ENCODE measurements around the gene COL18A1. TPM values are rescaled to one million over a fixed set of nuclear protein-coding genes. Genes with fewer than 3 reads are reported as not detected.

The COL18A1 gene
- polyA plus RNA-seq, 1 experiment = 25.3 TPM

DNA sequence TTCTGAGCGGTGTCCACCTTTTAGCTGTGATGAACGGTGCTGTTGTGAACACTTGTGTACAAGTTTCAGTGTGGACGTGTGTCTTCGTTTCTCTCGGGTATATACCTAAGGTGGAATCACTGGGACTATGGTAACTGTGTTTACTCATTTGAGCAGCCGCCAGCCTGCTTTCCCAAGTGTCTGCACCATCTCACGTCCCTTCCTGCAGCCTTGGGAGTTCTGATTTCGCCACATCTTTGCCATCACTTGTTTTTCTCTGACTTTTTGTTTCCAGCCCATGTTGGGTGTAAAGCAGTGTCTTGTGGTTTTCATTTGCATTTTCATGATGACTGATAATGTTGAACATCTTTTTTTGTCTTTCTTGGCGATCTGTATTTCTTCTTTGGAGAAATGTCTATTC is 40.4 kb downstream of the COL18A1 start:
- Histone ChIP-seq H3K27ac (ENCODE audit: low read depth, low read length) (no peak overlapping the region), H3K4me3 (ENCODE audit: low read depth, low read length) (no peak overlapping the region), H3K9me3 (ENCODE audit: control insufficient read depth, insufficient read depth, low read length) (peaks cover 24% of the 10 kb centered on the region), H3K27me3 (ENCODE audit: control insufficient read depth, insufficient read depth, low read length) (no peaks in the 10 kb centered on the region)
- TF ChIP-seq, protein P1, sequence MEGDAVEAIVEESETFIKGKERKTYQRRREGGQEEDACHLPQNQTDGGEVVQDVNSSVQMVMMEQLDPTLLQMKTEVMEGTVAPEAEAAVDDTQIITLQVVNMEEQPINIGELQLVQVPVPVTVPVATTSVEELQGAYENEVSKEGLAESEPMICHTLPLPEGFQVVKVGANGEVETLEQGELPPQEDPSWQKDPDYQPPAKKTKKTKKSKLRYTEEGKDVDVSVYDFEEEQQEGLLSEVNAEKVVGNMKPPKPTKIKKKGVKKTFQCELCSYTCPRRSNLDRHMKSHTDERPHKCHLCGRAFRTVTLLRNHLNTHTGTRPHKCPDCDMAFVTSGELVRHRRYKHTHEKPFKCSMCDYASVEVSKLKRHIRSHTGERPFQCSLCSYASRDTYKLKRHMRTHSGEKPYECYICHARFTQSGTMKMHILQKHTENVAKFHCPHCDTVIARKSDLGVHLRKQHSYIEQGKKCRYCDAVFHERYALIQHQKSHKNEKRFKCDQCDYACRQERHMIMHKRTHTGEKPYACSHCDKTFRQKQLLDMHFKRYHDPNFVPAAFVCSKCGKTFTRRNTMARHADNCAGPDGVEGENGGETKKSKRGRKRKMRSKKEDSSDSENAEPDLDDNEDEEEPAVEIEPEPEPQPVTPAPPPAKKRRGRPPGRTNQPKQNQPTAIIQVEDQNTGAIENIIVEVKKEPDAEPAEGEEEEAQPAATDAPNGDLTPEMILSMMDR (IDR thresholded peaks at IDR 0.05; ENCODE audit: low read depth, low read length) = no peak
- DNase-seq (ENCODE audit: low read depth, low spot score) = no peak
- CTCF ChIA-PET = interaction anchor here (0.8 kb wide), 1 partner anchor 155 kb away, joined by 3 read pairs; no protein-coding TSS in a partner anchor
- POLR2A ChIA-PET = no interaction called here

GRCh38 chr21:45447821-45448220 is 42.9 kb downstream of the COL18A1 start:
- no peak for DNase-seq (ENCODE audit: low read depth, low spot score)
- CTCF ChIA-PET = no interaction called here

DNA sequence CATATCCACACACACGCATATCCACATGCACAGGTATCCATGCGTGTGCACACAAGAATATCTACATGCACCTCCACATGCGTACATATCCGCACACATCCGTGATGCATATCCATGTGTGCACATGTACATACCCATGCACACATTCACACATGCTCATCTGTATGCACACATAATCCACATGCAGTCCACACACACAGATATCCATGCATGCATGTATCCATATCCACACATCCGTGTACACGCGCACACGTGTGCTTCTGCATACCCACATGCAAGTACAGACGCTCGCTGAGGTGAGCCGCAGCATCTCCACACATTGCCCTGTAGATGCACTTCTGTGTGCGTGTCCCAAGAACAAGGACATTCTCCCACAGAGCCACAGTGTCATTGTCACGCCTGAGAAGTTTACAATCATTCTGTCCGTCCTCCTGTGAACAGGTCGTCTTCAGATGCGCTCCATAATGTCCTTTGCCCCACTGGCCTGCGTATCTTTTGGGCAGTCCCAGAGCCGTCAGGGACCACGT is 43.4 kb downstream of the COL18A1 start:
- DNase-seq (ENCODE audit: low read depth, low spot score) = no peak
- Histone ChIP-seq H3K27ac (ENCODE audit: low read depth, low read length) (no peak overlapping the region), H3K4me3 (ENCODE audit: low read depth, low read length) (no peak overlapping the region), H3K9me3 (ENCODE audit: control insufficient read depth, insufficient read depth, low read length) (peaks cover 24% of the 10 kb centered on the region), H3K27me3 (ENCODE audit: control insufficient read depth, insufficient read depth, low read length) (no peaks in the 10 kb centered on the region)
- ChIA-PET CTCF (no interaction called here), POLR2A (no interaction called here)
- TF ChIP-seq, protein P1 (IDR thresholded peaks at IDR 0.05; ENCODE audit: low read depth, low read length) = no peak

More at GRCh38 chr21:45447821-45448220, 42.9 kb downstream of the COL18A1 start:
- no peaks in the 10 kb centered on the region for H3K27me3 ChIP-seq (ENCODE audit: control insufficient read depth, insufficient read depth, low read length)
- no peak overlapping the region for H3K4me3 ChIP-seq (ENCODE audit: low read depth, low read length)
- no peak overlapping the region for H3K27ac ChIP-seq (ENCODE audit: low read depth, low read length)
- POLR2A ChIA-PET = no interaction called here
- TF ChIP-seq, protein P1 (IDR thresholded peaks at IDR 0.05; ENCODE audit: low read depth, low read length) = no peak
- H3K9me3 ChIP-seq (ENCODE audit: control insufficient read depth, insufficient read depth, low read length) = peaks cover 24% of the 10 kb centered on the region

DNA sequence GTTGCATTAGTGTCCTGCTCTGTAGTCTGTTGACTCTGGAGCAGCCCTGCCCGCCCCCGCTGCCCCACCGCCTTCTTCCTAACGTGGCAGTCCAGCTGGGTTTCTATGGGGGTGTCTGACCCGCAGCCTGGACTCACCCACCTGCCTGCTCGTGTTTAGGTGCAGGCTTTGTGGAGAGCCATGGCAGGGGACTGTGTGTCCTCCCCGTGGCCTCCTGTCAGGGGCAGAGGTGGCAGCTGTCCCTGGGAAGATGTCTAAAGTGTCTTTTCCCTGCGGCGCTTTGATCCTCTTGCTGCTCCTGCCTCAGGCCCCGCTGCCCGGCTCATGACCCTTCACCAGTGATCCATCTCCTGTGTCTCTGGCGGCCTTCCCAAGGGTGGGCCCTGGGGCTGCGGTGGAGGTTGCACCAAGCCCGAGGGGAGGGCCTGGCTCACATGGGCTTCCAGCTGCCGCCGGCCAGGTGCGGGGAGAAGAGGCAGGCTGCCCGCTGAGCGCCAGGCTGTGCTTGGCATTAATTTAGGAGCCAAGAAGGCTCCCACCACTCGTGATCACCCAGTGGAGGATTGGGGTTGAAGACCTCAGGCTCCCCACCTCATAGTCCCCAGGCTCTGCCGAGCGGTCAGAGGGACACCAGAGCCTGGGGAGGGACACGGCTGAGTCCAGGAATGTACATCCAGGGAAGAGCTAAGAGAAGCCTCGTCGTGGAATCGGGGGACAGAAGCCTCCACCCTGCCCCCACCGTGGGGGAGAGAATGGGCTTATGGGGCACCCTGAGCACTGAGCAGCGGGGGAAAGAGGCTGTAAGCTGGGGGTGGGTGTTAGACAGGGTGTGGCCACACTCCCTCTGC is 44.1 kb downstream of the COL18A1 start:
- ChIA-PET CTCF (interaction anchor here (0.5 kb wide), 1 partner anchor 36 kb away, joined by 3 read pairs; no protein-coding TSS in a partner anchor), POLR2A (interaction anchor here (1.3 kb wide), 1 partner anchor 12 kb away, joined by 4 read pairs; no protein-coding TSS in a partner anchor)
- DNase-seq (ENCODE audit: low read depth, low spot score) = no peak
- no peak overlapping the region for H3K4me3 ChIP-seq (ENCODE audit: low read depth, low read length)
- H3K27me3 ChIP-seq (ENCODE audit: control insufficient read depth, insufficient read depth, low read length) = no peaks in the 10 kb centered on the region
- TF ChIP-seq, protein P1 (IDR thresholded peaks at IDR 0.05; ENCODE audit: low read depth, low read length) = no peak
- H3K9me3 ChIP-seq (ENCODE audit: control insufficient read depth, insufficient read depth, low read length) = peaks cover 19% of the 10 kb centered on the region
- no peak overlapping the region for H3K27ac ChIP-seq (ENCODE audit: low read depth, low read length)
